A172 (cell line): ENCODE data around the gene BTBD7. TPM values are rescaled to one million over a fixed set of nuclear protein-coding genes. Genes with fewer than 3 reads are reported as not detected.
"Not testable (repeated sequence)": the region's sequence is repeated elsewhere in the genome, so short reads cannot be mapped to it uniquely, and the experiment has no call there.

Source experiments
- DNase-seq: peaks from one replicate; pipeline ENCODE4 v3.0.0-alpha.2; 2015; ENCODE audit warnings: low spot score
- total RNA-seq: library from RNA; depleted of rRNA; stranded (reverse); fragments of >200 nt; shearing (Covaris generic); gene quantifications from 2 replicates; pipeline ENCODE4 v1.2.3, GENCODE V29; 2014; rRNA removed

Gene BTBD7, protein sequence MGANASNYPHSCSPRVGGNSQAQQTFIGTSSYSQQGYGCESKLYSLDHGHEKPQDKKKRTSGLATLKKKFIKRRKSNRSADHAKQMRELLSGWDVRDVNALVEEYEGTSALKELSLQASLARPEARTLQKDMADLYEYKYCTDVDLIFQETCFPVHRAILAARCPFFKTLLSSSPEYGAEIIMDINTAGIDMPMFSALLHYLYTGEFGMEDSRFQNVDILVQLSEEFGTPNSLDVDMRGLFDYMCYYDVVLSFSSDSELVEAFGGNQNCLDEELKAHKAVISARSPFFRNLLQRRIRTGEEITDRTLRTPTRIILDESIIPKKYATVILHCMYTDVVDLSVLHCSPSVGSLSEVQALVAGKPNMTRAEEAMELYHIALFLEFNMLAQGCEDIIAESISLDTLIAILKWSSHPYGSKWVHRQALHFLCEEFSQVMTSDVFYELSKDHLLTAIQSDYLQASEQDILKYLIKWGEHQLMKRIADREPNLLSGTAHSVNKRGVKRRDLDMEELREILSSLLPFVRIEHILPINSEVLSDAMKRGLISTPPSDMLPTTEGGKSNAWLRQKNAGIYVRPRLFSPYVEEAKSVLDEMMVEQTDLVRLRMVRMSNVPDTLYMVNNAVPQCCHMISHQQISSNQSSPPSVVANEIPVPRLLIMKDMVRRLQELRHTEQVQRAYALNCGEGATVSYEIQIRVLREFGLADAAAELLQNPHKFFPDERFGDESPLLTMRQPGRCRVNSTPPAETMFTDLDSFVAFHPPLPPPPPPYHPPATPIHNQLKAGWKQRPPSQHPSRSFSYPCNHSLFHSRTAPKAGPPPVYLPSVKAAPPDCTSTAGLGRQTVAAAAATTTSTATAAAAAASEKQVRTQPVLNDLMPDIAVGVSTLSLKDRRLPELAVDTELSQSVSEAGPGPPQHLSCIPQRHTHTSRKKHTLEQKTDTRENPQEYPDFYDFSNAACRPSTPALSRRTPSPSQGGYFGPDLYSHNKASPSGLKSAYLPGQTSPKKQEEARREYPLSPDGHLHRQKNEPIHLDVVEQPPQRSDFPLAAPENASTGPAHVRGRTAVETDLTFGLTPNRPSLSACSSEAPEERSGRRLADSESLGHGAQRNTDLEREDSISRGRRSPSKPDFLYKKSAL
- 9.0 and 17.2 TPM in 2 replicates for total RNA-seq

DNA sequence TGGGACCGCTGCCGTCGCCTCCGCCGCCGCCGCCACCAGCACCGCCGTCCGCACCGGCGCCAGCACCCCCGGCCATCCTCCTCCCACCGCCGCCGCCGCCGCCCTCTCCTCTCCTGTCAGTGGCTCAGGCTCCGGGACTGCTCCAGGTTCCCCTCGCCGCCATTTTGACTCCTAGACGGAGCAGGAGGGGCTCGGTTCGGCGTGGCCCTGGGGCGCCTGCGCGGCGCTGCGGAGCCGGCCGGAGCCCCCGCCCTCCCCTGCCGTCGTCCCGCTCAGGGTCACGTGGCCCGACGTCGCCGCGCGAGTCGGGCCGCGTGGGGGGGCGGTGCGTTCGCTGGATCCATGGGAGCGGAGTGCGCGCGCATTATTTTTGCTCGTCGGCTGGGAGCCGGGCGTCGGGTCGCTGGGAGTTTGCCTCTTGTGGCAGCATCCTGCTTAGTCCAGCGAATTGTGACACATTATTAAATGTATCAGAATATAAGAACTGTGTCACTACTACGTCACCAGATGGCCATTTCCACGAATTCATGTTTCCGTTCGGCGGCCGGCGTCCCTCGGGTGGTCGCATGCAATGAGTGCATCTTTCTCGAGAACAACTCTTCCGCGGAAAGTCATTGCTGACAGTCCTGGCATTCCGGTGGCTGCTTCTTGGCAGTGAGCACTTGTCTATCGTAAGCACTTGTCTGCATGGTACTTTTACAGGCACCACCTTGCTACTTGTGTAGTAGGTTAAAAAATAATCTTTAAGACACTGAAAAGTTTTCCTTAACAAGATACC, at the start of gene BTBD7:
Gene BTBD7 (minus strand): TSS at position 184 of the 778 bp plus-strand sequence. CDS start 36,985 bp downstream, outside the sequence.
- DNase-seq = peak; percentile 68

DNA sequence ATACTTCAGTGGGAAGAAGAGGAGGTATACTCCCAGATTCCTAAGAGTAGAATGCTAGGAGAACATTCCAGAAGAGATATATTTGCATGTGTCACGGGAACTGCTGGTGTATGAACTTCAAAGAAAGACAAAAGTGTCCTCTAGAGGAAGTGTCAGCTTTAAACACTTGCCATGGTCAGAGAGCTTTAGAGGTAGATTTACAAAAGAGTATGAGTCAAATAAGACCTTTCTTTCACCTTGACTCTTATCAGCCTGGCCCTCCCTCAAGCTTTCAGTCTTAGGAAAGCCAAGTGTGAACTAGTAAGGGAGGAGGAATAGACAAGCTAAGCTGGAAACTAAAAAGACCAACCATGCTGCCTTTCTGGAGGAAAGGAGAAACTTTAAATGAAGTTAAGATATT, 48.8 kb upstream of the BTBD7 start:
- no peak for DNase-seq

DNA sequence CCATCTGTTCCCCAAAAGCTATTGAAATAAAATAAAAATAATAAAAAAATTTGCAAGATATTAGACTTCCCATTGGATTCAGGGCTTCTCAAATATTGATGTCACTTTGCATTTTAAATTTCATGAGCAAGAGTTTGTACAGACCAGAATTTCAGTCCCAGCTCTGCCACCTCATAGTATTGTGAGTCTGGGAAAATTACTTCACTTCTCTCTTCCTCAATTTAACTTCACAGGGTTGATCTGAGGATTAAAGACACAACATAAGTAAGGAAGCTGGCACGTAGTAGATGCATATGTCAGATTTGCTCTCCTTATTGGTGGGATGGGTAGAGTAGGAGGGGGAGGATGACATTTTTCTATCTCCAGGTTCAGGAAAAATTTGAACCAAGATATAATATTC, 47.0 kb upstream of the BTBD7 start:
- no peak for DNase-seq

DNA sequence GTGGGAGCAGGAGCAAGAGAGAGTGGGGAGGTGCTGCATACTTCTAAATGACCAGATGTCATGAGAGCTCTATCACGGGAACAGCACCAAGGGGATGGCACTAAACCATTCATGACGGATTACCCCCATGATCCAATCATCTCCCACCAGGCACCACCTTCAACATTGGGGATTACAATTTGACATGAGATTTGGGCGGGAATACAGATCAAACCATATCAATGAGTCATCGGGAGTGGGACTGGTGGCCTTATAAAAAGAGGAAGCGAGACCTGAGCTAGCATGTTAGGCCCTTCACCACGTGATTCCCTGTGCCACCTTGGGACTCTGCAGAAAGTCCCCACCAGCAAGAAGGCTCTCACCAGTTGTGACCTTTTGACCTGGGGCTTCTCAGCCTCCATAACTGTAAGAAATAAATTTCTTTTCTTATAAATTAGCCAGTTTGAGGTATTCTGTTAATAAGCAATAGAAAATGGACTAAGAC, 42.9 kb upstream of the BTBD7 start:
- DNase-seq = no peak

DNA sequence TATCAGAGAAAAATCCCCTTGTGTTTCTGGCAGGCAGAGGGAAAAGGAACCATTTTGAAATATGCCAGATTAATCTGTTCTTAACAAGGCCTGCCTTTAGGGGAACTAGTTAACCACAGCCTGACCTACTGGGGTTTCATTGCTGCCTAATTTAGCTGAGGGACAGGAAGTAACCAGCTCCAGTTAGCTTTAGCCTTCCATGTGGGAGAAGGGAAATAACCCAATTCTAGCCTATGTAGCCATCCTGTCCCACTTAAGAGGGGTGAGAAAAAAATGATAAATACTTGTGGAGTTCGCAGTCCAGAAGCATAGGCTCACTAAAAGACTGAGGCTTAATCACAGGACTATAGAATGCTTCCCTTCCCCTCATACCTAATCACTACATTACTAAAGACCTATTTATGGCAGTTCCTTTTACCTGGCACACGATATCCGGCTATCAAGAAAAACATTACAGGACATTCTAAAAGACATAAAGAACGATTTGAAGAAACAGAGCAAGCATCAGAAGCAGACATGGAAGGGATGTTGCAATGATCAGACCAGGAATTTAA, 37.0 kb upstream of the BTBD7 start:
- DNase-seq = no peak

DNA sequence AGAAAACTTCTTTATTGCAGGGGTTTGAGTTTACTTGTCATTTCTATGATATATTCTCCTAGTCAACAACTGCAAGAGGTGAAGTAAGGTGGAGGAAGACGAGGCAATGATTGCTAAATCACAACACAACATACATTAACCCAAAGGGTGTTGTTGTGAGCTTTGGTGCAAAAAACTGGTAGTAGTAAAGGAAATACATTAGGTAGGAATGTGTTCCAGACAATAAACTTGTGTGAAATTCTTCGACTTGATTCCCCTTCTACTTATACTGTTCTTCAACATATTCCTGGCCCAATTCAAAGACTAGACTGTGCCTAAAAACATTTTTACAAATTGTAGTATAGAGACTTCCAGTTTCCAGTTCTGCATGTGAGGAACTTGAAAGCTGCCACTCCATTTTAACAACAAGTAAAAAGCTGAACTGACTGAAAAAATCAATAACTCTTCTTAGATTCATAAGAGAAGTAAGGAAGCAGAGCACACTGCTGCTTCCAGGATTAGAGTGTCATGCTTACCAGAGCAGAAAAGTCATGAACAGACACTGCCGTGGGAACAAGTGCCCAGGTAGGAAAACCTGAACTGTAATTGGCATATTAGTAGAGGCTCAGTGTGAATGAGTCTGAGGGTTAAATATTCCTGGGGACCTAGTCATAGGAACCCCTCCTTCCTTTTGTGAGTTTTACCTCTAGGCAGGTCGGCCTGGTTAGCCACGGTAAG, 36.3 kb upstream of the BTBD7 start:
- DNase-seq = no peak

DNA sequence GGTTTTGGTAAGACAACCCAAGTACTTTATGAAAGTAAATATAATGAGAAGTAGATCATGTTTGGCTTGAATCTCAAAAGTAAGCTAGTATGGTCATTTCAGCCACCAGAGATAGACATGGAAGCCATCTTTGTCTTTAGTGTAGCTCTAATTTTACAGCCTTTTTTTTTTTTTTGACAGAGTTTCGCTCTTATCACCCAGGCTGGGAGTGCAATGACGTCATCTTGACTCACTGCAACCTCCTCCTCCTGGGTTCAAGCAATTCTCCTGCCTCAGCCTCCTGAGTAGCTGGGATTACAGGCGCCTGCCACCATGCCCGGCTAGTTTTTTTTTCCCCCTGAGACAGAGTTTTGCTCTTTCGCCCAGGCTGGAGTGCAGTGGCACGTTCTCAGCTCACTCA, 22.0 kb upstream of the BTBD7 start:
- DNase-seq = not testable (repeated sequence)

DNA sequence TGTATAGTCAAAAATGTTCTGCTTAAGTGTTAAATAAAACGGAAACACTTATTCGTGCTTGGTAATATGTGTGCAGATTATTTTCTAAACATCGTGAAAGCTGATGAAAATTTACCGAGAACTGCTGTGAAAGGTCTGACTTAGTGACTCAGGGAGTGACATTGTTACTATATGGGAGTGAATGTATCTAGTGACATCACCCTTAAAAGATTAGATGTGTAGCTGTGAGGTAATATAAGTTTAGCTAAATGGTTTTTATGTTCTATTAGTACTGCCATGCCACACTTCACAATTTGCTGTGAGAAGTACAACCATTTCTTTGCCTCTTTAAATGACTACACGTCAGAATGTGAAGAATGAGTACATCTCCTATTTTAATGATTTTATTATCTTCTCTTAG, 15.5 kb upstream of the BTBD7 start:
- no peak for DNase-seq

DNA sequence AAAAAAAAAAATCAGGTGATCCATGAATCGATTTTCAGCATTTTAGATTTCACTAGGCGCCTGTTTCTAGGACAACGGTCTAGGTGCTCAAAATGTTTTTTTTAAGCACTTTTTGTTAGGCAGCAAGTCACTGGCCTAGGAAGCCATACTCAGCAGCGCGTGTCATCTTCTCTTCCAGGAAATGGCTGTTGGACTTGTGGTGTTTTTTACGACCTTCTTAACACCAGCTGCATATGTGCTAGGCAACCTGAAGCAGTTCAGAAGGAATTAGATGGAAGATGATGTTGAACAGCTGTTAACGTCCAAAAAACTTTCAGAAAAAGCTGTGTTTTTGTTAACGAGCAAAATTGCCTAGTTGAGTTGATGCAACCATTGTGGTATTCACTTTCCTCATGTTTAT, 15.0 kb upstream of the BTBD7 start:
- DNase-seq = no peak

DNA sequence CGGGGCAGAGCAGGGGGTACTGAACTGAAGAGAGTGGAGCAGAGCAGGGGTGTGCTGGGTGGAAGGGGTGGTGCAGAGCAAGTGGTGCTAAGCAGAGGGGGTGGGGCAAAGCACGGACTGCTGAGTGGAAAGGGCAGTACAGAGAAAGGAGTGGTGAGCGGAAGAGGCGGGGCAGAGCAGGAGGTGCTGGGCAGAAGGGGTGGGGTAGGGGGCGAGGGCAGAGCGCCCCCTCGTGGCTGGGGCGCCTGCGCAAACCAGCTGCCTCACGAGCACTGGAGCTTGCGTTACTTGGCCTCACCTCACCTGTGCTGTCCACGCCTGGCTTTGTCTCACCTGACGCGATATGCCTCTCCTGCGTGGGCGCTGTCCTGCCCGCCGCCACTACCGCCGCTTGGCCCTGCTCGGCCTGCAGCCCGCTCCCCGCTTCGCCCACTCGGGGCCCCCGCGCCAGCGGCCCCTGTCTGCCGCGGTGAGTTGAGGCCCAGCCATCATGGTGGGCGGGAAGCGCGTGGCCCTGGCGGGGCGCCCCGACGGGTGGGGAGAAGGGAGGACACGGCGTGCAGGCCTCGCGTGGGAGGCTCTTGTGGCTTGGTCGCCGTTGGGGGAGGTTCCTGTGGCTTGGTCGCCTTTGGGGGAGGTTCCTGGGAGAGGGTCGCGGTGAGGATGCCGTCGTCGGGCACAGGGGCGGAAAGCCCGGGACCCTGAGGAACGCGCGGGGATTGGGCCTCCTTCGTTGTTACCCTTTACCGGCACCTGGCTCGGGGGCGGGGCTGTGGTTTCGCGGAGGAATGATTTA, 14.3 kb upstream of the BTBD7 start, which contains the start of gene COX8C:
Gene COX8C (plus strand): TSS at position 257 of the 796 bp plus-strand sequence. CDS start 87 bp downstream, at position 344.
- no peak for DNase-seq

DNA sequence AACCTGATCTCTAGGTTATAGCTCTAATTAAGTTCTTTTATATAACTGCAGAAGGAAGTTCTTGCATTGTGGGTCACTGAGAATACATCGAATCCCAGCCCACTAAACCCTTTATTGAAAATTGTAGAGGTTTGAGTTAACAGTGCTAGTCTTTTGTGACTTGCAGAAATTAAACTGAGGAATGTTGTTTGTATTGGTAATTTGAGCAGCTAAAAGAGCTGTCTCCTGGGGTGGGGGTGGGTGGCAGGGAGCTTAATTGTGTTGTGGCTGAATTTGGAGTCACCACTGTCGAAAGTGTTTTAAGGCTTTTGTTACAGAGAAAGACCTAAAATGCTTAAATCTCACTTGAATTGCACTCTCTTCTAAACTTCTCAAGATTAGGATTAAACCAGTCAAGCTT, 11.0 kb upstream of the BTBD7 start:
- DNase-seq = no peak

DNA sequence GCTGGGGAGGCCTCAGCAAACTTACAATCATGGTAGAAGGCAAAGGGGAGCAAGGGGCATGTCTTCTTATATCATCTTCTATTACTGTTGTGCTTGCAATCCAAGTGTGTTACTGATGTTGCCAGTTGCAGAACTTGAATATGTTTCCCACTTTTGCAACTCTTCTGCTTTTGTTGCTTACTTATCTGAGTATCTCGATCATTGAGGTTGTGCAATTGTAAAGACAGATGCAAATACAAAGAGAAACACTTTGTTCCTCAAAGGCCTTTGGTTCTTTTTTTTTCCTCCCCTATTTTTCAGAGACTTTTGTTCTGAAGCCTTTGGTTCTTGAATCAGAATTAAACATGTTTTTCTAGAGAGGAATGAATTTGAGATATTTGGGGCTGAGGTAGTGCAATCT, 10.4 kb upstream of the BTBD7 start:
- DNase-seq = no peak

DNA sequence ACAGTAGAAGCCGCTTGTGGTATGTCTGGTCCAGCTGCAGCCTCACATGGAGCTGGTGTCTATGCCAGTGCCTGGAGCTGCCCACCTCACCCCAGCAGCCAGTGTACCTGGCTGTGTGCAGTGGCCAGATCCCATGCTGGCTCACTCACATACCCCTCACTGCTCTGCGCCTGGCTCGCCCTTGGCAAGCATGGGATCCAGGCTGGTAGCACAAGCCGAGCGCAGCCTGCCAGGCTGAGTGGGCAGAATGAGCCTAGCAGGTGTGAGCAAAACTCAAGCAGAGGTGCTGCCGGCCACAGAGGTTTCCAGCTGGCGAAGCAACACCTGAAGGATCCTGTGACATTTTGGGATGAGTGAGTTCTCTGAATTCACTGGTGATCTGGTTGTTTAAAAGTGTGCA, 5.0 kb upstream of the BTBD7 start:
- DNase-seq = no peak

DNA sequence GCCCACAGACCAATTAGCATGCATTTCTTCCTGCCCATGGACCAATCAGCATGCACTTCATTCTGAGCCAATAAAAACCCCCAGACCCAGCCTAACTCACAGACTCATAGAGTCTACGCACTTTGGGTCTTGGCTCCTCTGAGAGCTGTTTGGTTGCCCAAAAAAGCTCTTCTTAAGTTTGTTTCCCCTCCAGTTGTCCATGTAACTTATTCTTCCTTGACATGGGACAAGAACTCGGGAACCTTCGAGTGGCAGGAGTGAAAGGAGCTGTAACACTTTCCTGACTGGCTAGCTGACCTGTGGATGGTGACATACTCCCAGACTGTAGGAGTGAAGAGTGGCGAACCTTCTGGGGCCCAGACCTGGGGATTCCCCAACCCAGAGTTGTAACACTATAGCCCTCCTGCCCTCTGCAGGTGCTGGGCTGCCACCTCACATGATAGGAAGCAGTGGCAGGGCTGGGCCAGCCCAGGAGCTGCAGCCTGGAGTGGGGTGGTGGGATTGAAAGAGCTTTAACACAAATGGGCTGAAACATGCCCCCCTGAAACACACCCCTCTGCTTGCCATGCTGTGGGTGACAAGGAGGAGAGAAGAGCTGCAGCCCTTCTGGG, 4.4 kb upstream of the BTBD7 start:
- DNase-seq = no peak

DNA sequence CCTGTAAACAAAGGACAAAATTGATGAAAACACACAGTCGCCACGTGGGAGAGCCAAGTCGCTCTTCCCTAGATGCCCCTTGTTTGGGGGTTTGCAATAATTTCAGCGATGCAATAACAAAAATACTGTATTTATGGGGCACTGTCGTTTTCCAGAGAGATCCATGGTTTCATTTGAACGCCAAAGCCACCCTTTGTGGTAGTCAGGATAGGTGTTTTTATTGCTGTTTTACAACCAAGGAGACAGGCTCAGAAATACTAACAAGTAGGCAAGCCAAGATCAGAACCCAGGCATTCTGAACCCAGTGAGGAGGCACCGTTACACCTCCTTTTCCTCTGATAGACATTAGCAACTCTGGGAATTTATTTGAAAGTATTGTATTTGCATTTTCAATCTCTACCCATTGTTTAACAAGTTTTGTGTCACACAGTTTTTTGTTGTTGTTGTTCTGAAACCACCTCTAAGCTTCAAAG, 831 bp upstream of the BTBD7 start:
- DNase-seq = no peak

DNA sequence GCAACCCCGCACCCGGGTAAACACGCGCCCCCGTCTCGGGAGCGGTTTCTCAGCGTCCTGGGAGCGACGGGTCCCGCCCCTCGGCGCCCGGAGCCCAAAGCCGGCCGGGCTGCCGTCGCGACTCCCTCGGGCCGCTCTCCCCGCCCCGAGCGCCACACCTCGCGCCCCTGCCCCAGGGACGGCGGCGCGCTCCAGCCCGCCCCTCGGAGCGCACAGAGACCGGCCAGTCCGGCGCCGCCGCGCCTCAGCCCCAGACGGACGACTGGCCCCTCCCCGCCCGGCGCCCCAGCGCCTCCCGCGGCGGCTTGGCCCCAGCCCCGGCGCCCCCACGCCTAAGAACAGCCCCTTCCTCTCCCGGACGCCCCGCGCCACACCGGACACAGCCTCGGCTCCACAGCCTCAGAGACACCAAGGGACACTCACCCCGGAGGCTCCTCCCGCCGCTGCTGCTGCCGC, 411 bp downstream of the BTBD7 start:
- DNase-seq = no peak

DNA sequence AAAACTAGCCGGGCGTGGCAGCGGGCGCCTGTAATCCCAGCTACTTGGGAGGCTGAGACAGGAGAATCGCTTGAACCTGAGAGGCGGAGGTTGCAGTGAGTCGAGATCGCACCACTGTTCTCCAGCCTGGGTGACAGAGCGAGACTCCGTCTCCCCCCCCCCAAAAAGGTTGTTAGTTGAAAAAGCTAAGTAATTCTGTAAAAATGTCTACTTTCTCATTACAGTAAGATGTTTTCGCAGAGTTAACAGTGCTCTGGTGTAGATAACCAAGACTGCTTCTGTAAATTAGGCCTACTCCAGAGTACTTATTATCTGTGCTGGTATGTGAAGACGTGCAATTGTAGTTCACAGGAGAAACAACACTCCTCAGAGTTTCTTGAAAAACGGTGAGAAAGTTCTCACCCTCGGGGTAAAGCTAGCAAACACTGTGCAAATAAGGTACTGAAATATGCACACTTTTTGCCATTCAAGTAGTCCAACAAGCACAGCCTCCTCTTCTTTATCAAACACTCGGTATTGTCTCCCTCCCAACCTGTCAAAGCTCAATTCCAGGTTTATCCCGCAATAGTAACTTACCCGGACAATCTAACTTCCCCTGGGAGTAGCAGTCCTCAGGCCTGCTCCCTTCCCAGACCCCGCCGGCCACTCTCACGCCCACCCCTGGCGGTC, 974 bp downstream of the BTBD7 start:
- no peak for DNase-seq
